Smooth muscle cell (in vitro differentiated cells): ENCODE measurements around the gene RNU6-9. TPM values are rescaled to one million over a fixed set of nuclear protein-coding genes. Genes with fewer than 3 reads are reported as not detected.

ENCODE experiments used
- DNase-seq: peaks from one replicate; lab custom pipeline; 2025; ENCODE audit not compliant: unreplicated experiment; lab: John Stamatoyannopoulos, UW
- H2AFZ ChIP-seq: fragments of 200-600 bp; sonication (generic); 2 replicates; pipeline ENCODE4 v1.6.0; 2016; ENCODE audit warnings: antibody characterized with exemption, low read depth, mild to moderate bottlenecking
- H3F3A ChIP-seq: fragments of 200-600 bp; sonication (generic); 2 replicates; pipeline ENCODE4 v1.6.0; 2017; ENCODE audit warnings: antibody characterized with exemption, low read depth
- H3K27ac ChIP-seq: fragments of 200-600 bp; sonication (generic); 2 replicates; pipeline ENCODE4 v1.5.1; 2016; ENCODE audit warnings: low read depth, mild to moderate bottlenecking
- H3K27me3 ChIP-seq: fragments of 200-600 bp; sonication (generic); 2 replicates; pipeline ENCODE4 v1.6.1; 2016; ENCODE audit warnings: low read depth, mild to moderate bottlenecking
- H3K36me3 ChIP-seq: fragments of 200-600 bp; sonication (generic); 2 replicates; pipeline ENCODE4 v1.5.1; 2016; ENCODE audit warnings: low read depth
- H3K4me1 ChIP-seq: fragments of 200-600 bp; sonication (generic); 2 replicates; pipeline ENCODE4 v1.5.1; 2016; ENCODE audit warnings: low read depth
- H3K4me2 ChIP-seq: fragments of 200-600 bp; sonication (generic); 2 replicates; pipeline ENCODE4 v1.6.0; 2016; ENCODE audit warnings: mild to moderate bottlenecking
- H3K4me3 ChIP-seq: fragments of 200-600 bp; sonication (generic); 2 replicates; pipeline ENCODE4 v1.5.1; 2016; ENCODE audit warnings: mild to moderate bottlenecking
- H3K79me2 ChIP-seq: fragments of 200-600 bp; sonication (generic); 2 replicates; pipeline ENCODE4 v1.6.0; 2016; ENCODE audit warnings: low read depth, mild to moderate bottlenecking
- H3K9ac ChIP-seq: fragments of 200-600 bp; sonication (generic); 2 replicates; pipeline ENCODE4 v1.6.0; 2016; ENCODE audit warnings: low read depth
- H3K9me3 ChIP-seq: fragments of 200-600 bp; sonication (generic); replicated peaks from 2 replicates; pipeline ENCODE4 v1.5.1; 2016; ENCODE audit warnings: low read depth
- H4K20me1 ChIP-seq: fragments of 200-600 bp; sonication (generic); 2 replicates; pipeline ENCODE4 v1.6.0; 2016; ENCODE audit warnings: low read depth
- CTCF ChIP-seq: fragments of 200-600 bp; sonication (generic); IDR thresholded peaks from 2 replicates; pipeline ENCODE4 v1.5.1; 2017; ENCODE audit warnings: borderline replicate concordance, mild to moderate bottlenecking, antibody characterized with exemption; ENCODE audit not compliant: insufficient read depth, poor library complexity, severe bottlenecking
- WGBS: methylation state at CpG from one replicate; pipeline ENCODE4 v1.1.7; 2016; ENCODE audit warnings: low lambda C conversion rate; 5-methylcytosine and 5-hydroxymethylcytosine counted together
- polyA plus RNA-seq: library from polyadenylated mRNA; unstranded; fragments of >200 nt; fragmentation: Nextera tagmentation; extraction: Ambion mirVana; gene quantifications from 2 replicates; pipeline ENCODE4 v1.2.1, GENCODE V29; 2016
- total RNA-seq: library from RNA; depleted of rRNA; stranded (reverse); fragments of >200 nt; gene quantifications from 2 replicates; pipeline ENCODE4 v1.2.3, GENCODE V29; 2014

The RNU6-9 gene
- total and polyA plus RNA-seq, 2 experiments from 2014 or later: not detected

- no peak overlapping the region for H3K4me3 ChIP-seq
- H3K4me2 ChIP-seq: no peak overlapping the region
- no peaks in the 10 kb centered on the region for H3K9me3 ChIP-seq
- H3F3A ChIP-seq: peaks cover 5% of the 10 kb centered on the region
- peaks cover 8% of the 10 kb centered on the region for H3K79me2 ChIP-seq
- WGBS: 85% methylated on average over 10 of the region's 10 CpGs
- H2AFZ ChIP-seq: no peak overlapping the region
- peaks cover 27% of the 10 kb centered on the region for H4K20me1 ChIP-seq
- no peaks in the 10 kb centered on the region for H3K36me3 ChIP-seq
- DNase-seq: no peak
- no peaks in the 10 kb centered on the region for H3K27me3 ChIP-seq
- no peak for TF ChIP-seq CTCF
- no peak overlapping the region for H3K9ac ChIP-seq
- H3K27ac ChIP-seq: no peak overlapping the region
- no peaks in the 10 kb centered on the region for H3K4me1 ChIP-seq
These were observed 3.1 kb downstream of the RNU6-9 start for GRCh38 chr19:896434-896833.

- Histone ChIP-seq H4K20me1 (peaks cover 32% of the 10 kb centered on the region), H3F3A (peaks cover 5% of the 10 kb centered on the region), H3K9ac (no peak overlapping the region), H3K79me2 (peaks cover 6% of the 10 kb centered on the region), H3K4me2 (no peak overlapping the region), H3K36me3 (no peaks in the 10 kb centered on the region), H2AFZ (no peak overlapping the region), H3K4me3 (no peak overlapping the region), H3K27me3 (no peaks in the 10 kb centered on the region), H3K4me1 (no peaks in the 10 kb centered on the region), H3K27ac (no peak overlapping the region), H3K9me3 (no peaks in the 10 kb centered on the region)
- 96% methylated on average over 11 of the region's 11 CpGs for WGBS
- no peak for TF ChIP-seq CTCF
- no peak for DNase-seq
These were observed 3.7 kb downstream of the RNU6-9 start for GRCh38 chr19:896999-897398.

GRCh38 chr19:897442-898039 lies 4.3 kb downstream of the RNU6-9 start:
- Histone ChIP-seq H2AFZ (no peak overlapping the region), H3K4me1 (no peaks in the 10 kb centered on the region), H3F3A (peaks cover 5% of the 10 kb centered on the region), H3K79me2 (peaks cover 3% of the 10 kb centered on the region), H3K9ac (no peak overlapping the region), H3K4me3 (no peak overlapping the region), H3K4me2 (no peak overlapping the region), H4K20me1 (peaks cover 38% of the 10 kb centered on the region), H3K27ac (no peak overlapping the region), H3K36me3 (no peaks in the 10 kb centered on the region), H3K27me3 (no peaks in the 10 kb centered on the region), H3K9me3 (no peaks in the 10 kb centered on the region)
- WGBS: 93% methylated on average over 26 of the region's 26 CpGs
- DNase-seq: no peak
- no peak for TF ChIP-seq CTCF

GRCh38 chr19:898663-899062 lies 5.4 kb downstream of the RNU6-9 start:
- Histone ChIP-seq H3K36me3 (no peaks in the 10 kb centered on the region), H3K4me1 (peaks cover 4% of the 10 kb centered on the region), H4K20me1 (peaks cover 49% of the 10 kb centered on the region), H3K4me3 (no peak overlapping the region), H3K27ac (no peak overlapping the region), H3K9me3 (no peaks in the 10 kb centered on the region), H3K4me2 (no peak overlapping the region), H3F3A (peaks cover 3% of the 10 kb centered on the region), H3K79me2 (peaks cover 12% of the 10 kb centered on the region), H3K27me3 (no peaks in the 10 kb centered on the region), H2AFZ (no peak overlapping the region), H3K9ac (no peak overlapping the region)
- 92% methylated on average over 19 of the region's 20 CpGs for WGBS
- TF ChIP-seq CTCF: no peak
- no peak for DNase-seq
